Dermis microvascular lymphatic vessel endothelial cell (primary cell): ENCODE measurements around the gene NRXN2. TPM values are rescaled to one million over a fixed set of nuclear protein-coding genes. Genes with fewer than 3 reads are reported as not detected.
A peak's percentile ranks its signal among the peaks of the same experiment; 100 is the strongest.

Source experiments
- DNase-seq, 2 donors: peaks; one replicate each; pipeline versions ENCODE4 v3.0.0 to v3.0.0-alpha.2; 2010; ENCODE audit warnings: low read depth in 2 of 2
- total RNA-seq: library from RNA; depleted of rRNA; stranded (reverse); fragments of >200 nt; gene quantifications from 2 replicates; pipeline ENCODE4 v1.2.1, GENCODE V29; 2014

NRXN2 gene
- total RNA-seq, 1 donor from 2014 or later, result not detected

DNA sequence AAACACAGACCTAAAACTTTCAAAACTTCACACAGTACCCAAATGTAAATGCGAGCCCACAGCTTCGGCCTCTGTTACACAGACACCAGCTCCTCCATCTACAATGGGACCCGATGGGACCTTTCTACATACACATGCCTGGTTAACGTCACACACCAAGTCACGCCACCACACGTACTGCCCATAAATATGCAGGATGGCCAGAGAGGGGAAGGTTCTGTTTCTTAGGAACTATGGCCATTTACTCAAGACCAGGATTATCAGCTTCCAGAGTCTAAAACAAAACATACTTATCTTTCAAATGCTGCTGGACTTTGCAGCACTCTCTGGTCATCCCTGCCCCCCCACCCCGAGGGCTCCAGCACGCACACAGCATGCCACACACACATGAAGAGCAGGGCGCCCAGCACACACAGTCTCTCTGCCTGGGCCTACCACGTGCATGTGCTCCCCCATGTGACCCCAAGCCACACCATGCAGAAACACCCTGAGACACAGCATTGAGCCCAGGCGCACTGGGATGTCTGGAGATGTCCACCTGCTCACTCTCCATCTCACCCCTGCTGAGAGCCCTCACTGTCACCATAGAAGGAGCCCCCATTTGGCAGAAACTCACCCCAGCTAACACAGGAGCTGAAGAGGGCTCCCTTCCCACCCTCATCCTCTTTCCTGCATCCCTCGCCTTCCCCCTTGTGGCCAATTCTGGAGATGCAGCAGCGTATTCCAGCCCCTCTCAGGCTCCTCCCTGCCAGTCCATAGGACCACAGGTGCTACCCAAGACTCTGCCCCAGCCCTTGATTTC, 70.2 kb downstream of the NRXN2 start:
- peak; percentile 47 to 64 for DNase-seq

DNA sequence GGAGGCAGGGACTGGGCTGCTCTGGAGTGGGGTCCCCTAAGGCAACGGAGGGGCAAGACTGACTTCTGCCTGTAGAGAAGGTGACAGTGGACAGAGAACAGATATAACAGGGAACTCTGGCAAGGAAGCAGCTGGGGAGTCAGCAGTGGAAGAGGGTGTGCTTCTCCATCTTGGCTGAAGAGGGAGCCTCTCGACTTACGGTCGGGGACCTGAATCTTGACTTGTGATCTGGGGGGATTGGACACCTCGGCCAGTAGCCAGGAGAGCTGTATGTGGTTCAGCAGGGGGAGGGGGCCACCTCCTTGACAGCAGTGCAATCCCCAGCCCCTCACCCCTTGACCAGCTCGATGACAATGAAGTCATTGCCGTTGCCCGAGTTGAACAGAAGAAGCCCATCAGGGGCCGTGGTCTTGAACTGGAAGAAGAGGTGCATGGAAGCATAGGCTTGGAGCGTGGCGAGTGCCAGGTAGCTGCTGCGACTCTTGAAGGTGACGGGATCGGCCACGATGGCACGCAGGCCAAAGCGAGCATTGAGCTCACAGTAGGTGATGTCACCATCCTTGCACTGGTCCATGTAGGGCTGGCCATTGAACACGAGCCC, 72.0 kb downstream of the NRXN2 start:
- DNase-seq, result peak in 1 of 2 donors; percentile 27

GRCh38 chr11:64649291-64649697, 73.7 kb downstream of the NRXN2 start:
- DNase-seq, result peak in 1 of 2 donors; percentile 30

DNA sequence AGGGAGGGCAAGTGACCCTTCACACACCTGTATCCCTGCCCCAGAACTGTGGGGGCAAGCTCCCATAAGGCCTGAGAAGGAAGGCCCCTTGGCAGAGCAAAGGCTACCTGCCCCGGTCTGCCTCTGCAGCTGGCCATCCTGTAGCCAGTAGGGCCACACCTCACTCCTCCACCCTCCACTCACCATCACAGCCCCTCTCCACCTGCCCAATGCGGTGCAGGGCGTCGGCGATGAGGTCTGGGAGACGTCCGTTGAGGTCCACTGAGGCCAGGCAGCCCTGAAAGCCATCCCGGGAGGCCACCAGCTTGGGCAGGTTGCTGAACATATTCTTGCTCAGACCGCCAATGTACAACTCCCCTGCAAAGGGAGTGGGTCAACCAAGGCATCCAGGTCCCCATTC, 74.4 kb downstream of the NRXN2 start:
- no peak for DNase-seq

- no peak for DNase-seq
These were observed 75.8 kb downstream of the NRXN2 start for GRCh38 chr11:64647019-64647779.

DNA sequence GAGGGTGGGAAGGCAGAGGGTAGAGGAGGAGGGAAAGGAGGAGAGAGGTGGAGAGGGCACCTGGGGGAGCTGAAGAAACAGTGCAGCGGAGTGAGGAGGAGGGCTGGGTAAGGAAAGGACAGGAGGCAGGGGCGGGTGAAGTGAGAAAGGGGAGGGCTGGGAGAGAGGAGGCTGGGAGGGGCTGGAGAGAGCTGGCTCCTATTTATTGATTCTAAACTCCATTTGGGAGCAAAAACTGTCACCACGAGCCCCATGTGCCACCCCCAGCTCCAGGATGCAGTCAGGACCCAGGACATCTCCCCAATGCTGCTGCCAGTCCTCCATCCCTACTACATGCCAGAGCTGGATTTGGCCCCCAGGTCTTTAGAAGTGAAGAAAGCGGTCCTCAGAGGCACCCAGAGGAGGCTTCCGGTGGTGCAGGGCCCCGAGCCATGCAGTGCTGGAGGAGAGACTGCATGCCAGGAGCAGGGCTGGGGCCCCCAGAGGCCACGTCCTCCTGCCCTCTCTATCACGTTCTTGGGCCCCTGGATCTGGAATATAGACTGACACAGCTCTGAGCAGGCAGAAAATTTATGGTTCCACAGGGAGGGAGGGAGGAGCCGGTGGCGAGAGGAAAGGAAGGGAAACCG, 78.2 kb downstream of the NRXN2 start:
- DNase-seq, result no peak

DNA sequence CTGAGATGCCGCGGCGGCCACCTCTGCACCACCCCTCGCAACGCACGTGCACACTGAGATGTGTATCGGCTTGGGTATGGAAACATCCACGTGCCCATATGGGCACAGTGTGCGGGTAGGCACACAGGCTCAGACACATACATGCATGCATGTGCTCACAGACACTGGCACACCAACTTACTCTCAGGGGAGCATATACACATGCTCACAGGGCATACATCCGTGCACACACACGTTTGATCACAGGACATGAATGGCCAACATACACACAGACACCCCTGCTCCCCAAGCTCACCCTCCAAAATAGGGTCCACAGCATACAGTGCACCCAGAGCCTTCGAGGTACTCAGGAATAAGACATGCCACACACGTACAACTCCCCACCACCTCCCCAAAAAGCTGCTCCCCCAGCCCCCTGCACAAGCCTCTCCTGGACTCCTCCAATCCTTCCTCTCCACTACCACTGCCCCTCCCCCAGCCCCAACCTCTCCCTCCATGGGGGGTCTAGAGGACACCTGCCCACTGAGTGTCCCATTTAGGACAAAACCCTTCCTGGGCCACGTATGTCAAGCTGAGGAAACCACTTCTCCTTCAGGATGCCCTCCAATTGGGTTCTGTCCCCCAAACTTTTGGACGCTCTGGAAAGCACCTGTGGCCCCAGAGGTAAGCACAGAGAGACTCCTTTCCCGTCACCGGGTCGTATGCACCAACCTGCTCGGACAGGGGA, 78.9 kb downstream of the NRXN2 start:
- no peak for DNase-seq

GRCh38 chr11:64643256-64643881, 79.6 kb downstream of the NRXN2 start:
- no peak for DNase-seq

GRCh38 chr11:64642871-64643255, 80.1 kb downstream of the NRXN2 start:
- DNase-seq, result no peak

GRCh38 chr11:64642418-64642735, 80.6 kb downstream of the NRXN2 start:
- DNase-seq, result no peak

GRCh38 chr11:64641596-64642417, 81.2 kb downstream of the NRXN2 start:
- no peak for DNase-seq

GRCh38 chr11:64639885-64640284, 83.1 kb downstream of the NRXN2 start:
- DNase-seq, result no peak

- DNase-seq, result no peak
These were observed 84.2 kb downstream of the NRXN2 start for GRCh38 chr11:64638829-64639228.

- no peak for DNase-seq
These were observed 84.9 kb downstream of the NRXN2 start for GRCh38 chr11:64638018-64638665.

GRCh38 chr11:64637334-64638017, 85.5 kb downstream of the NRXN2 start:
- no peak for DNase-seq

DNA sequence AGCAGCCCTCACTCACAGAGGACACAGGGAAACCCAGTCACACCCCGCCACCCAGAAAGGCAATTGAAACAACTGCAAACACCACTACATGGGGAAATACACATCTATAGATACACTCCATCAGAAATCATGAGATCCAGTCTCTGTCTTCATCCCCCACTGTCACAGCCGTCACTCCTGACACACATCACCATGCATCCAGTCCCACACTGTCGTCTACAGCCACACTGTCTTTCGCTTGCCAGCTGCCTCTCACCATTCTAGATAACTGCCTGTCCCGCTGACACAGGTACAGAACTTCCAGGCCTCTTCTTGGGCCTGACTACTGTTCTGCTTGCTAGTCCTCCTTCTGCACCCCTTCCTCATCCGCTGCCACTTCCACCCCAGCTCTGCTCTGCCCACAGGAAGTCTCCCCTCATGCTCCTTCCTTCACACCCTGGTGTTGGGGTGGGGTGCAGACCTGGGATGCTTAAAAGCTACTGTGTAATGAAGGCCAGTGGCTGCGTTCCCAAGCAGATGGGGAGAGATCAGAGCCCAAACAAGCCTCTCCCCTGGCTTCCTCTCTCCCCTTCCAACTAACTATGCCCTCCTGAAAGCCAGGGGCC, 89.3 kb downstream of the NRXN2 start:
- DNase-seq, result no peak

DNA sequence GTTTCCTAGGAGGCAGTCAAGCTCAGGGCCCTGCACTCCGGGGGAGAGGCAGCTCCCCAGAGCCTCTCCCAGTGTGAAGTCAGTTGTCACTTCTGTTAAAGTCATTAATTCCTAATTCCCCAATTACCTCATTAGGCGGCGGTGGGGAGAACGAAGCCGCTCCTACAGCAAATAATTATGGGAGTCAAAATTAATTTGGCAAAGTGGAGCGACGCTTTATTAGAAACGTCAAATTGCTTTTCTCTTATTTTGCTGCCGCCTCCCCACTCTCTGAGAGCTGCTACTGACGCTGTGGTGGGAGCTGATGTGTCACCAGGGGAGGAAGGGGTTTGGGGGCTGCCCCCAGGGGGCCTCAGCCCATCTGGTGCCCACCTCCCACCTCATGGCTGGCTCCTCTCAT, 90.3 kb downstream of the NRXN2 start:
- DNase-seq, result no peak

GRCh38 chr11:64632237-64632636, 90.8 kb downstream of the NRXN2 start:
- no peak for DNase-seq

- DNase-seq, result no peak
These were observed 91.3 kb downstream of the NRXN2 start for GRCh38 chr11:64631675-64632074.
